NCI-H748 (cell line): ENCODE results near the gene COX4I1.
A peak's percentile ranks its signal among the peaks of the same experiment; 100 is the strongest.
"Not testable (repeated sequence)": the region's sequence is repeated elsewhere in the genome, so short reads cannot be mapped to it uniquely, and the experiment has no call there.

Experiments
- DNase-seq: peaks from one replicate; lab custom pipeline; 2025; ENCODE audit not compliant: unreplicated experiment; lab: John Stamatoyannopoulos, UW

The COX4I1 gene

DNA sequence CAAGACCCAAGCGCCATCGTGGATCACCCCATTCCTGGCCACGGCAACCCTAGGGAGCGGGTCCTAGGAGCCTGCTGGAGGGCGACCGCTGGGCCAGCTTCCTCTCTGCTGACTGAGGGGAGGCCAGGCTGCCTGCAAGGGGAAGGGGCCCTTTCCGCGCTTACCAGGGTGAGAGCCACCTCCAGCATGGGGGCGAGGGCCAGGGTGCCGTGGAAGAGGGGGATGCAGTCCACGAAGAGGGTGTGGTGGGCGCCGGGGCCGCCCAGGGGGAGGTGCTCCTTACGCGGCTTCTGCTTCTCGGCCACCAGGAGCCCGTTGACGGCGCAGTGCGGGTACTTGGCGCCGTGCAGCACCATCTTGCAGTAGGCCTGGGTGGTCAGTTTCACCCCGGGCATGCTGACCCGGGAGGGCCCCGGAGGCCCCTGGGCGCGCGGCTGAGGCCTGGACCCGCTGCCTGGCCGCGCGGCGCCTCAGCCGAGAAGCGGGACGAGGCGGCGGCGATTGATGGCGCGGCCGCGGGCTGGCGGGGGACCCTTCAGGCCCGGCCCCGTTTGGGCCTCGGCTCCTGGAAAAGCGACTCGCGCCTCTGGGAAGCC is 496 bp upstream of the COX4I1 start:
- DNase-seq, result peak; percentile 33

DNA sequence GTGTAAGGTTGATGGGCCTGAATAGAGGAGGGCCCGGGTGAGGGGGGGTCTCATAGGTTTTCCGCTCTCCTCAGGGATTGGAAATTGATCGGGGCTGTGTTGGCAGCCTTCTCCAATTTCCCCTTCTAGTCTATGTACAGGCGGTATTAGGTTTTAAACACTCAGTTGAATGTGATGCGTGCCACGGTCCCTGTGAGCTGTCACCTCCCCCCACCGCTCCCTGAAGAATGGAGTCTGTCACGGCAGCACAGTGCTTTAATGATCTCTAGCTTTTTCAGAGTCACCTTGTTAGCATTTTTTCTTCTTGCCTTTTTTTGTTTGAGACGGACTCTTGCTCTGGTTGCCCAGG is 800 bp downstream of the COX4I1 start:
- no peak for DNase-seq

DNA sequence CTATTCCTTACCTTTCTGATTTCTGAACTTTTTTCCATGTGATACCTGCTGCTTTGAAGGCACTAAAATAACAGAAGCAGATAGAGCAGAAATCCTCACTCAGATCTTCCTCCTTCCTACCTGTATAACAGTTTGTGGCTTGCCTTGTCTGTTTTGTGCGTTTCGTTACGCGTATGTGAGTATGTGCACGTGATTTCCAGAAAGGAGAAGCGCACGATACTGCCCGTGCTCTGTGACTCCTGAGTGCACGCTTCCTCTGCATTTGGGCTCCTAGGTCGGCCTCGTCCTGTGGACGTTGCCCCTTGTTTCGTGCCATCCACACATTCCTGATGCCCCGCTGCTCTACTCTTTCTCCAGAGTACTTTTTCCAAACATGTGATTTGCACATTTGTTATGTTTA is 4.1 kb downstream of the COX4I1 start:
- DNase-seq, result no peak

DNA sequence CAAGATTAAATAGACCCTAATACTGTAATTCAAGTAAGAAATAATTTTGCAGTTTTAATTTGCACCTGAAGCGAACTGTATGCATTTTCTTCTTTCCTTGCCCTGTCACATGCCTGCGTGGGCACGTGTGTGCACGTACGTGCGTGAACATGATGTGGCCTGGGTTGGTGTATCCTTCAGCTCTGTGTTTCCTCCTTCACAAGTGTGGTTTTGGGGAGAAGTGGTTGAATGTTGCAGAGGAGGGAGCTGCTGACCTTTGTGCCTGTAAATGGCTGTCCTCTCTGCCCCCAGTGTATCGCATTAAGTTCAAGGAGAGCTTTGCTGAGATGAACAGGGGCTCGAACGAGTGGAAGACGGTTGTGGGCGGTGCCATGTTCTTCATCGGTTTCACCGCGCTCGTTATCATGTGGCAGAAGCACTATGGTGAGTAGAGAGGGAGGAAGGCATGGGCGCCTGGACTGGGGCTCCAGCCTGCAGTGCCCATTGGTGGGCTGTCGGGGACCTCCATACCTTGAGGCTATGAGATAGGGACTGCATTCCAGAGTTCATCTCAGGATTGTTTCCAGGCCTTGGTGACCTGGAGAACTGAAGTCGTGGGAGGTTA is 6.0 kb downstream of the COX4I1 start:
- DNase-seq, result no peak

DNA sequence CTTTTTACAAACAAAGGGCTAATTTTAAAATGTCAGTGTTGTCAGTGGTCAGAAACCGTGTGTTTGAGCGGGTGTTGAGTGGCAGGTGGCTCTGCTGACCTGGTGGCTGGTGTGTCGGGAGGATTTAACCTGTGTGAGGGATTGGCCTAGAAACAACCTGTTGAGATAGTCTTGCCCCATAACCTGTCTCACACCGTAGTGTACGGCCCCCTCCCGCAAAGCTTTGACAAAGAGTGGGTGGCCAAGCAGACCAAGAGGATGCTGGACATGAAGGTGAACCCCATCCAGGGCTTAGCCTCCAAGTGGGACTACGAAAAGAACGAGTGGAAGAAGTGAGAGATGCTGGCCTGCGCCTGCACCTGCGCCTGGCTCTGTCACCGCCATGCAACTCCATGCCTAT is 7.0 kb downstream of the COX4I1 start:
- no peak for DNase-seq

DNA sequence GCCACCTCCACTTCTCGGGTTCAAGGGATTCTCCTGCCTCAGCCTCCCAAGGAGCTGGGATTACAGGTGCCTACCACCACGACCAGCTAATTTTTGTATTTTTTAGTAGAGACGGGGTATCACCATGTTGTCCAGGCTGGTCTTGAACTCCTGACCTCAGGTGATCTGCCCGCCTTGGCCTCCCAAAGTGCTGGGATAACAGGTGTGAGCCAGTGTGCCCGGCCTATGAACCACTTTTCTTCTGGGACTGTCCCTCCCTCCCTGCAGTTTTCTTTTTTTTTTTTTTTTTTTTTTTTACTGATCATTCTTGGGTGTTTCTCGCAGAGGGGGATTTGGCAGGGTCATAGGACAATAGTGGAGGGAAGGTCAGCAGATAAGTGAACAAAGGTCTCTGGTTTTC is 7.8 kb downstream of the COX4I1 start:
- not testable (repeated sequence) for DNase-seq

DNA sequence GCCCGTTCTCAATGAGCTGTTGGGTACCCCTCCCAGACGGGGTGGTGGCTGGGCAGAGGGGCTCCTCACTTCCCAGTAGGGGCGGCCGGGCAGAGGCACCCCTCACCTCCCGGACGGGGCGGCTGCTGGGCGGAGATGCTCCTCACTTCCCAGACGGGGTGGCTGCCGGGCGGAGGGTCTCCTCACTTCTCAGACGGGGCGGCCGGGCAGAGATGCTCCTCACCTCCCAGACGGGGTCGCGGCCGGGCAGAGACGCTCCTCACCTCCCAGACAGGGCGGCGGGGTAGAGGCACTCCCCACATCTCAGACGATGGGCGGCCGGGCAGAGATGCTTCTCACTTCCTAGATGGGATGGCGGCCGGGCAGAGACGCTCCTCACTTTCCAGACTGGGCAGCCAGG is 8.6 kb downstream of the COX4I1 start:
- not testable (repeated sequence) for DNase-seq

DNA sequence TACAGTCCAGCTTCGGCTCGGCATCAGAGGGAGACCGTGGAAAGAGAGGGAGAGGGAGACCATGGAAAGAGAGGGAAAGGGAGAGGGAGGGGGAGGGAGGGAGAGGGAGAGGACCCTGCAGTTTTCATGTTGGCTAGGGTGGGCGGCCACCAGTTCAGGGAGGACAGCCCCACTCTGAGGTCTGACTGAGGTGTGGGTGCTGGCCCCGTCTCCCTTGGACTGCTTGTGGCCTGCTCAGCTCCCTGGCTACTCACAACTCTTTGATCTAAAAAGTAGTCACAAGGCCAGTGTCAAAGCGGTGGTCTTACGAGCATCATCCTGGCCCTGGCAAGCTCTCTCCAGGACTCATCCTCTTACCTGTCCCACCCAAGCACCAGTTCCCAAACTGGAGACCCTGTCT is 9.4 kb downstream of the COX4I1 start:
- no peak for DNase-seq

DNA sequence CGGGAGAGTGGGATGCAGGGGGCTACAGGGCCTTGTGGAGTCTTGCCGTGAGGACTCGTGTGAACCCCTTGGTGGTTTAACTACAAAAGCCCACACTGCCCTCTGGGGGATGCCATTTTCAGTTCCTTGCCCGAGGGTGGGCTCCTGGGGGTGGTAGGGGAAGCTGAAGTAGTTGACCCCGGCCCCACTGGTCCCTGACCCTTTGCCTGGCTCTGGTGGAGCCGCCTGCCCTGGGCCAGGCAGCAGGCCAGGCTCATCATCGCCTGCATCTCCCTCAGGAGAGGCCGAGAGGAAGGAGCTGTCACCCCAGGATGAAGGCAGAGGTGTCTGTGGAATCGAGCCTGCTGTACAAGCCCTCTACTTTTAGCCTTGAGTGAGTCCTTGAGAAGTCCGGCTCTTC is 10.2 kb downstream of the COX4I1 start:
- DNase-seq, result no peak

DNA sequence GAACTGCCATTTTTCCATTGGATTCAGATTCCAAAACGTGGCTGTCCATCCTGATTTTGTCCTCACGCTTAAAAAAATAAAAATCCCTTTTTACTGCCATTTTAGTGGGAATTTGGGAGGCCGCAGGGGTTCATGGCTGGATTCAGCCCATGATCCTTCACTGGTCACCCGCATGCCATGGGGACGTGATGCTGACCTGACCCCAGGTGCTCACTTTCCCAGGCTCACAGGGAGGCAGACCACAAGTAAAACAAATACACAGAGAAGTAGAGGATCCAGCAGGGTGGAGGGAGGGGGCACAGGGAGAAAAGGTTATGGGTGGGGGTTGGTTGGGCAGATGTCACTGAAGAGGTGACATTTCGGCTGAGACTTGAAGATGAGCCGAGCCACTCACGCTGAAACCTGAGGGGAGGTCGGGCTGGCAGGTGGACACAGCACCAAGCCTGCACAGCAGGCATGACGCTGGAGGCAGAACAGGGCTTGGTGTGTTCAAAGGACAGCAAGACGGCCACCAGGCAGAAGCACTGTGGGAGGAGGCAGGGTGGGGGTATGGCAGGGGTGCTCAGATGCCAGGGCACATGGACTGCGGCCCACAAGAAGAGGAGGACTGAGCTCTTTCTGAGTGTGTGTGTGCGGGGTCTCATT is 10.7 kb downstream of the COX4I1 start:
- no peak for DNase-seq

DNA sequence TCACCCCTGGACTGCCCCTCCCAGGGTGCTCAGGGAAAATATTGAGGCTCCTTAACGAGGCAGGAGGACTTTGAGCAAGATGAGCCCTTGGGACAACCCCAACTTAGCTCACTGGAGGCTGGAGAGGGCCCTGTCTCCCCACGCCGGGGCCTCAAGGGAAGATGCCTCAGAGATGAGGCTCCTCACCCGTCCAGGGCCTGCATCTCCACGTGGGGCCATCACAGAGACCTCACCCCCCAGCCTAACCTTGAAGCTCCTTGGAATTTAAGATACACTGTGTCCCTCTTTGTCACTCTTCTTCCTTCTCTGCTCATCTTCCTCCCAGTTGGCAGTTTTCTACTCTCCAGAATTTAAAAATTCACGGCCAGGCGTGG is 11.2 kb downstream of the COX4I1 start:
- DNase-seq, result no peak

DNA sequence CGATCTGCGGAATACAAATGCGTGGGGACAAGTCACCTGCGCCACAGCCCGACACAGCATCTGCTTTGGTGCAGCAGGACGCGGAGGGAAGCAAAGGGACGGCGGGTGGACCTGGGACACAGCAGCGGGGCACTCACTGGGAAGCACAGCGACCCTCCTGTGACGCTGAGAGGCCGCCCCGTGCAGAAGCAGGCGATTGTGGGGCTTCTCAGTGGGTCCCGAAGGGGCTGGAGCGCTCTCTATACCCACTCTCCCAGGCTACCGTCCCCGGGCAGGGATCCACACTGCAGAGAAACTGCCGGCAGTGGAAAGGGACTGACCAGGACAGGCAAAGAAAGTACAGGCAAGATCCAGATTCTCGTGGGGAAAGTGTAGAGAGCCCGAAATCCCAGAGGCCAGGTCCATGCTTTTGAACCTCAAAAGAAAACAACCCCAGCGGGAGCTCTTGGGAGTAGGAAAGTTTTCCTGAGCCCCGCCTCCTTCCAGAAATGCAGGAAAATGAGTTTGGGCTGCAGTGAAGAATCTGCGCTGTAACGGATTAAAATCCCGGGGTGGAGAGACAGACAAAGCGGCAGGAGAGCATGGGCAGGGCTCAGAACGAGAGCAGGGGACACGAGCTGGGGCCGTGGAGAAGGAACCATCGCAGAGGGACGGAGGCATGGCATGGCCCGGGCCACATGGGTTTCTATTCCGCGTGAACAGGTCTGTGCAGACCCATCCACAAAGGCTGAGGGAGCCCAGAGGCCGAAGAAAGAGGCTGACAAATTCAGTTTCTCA is 12.7 kb downstream of the COX4I1 start:
- no peak for DNase-seq

DNA sequence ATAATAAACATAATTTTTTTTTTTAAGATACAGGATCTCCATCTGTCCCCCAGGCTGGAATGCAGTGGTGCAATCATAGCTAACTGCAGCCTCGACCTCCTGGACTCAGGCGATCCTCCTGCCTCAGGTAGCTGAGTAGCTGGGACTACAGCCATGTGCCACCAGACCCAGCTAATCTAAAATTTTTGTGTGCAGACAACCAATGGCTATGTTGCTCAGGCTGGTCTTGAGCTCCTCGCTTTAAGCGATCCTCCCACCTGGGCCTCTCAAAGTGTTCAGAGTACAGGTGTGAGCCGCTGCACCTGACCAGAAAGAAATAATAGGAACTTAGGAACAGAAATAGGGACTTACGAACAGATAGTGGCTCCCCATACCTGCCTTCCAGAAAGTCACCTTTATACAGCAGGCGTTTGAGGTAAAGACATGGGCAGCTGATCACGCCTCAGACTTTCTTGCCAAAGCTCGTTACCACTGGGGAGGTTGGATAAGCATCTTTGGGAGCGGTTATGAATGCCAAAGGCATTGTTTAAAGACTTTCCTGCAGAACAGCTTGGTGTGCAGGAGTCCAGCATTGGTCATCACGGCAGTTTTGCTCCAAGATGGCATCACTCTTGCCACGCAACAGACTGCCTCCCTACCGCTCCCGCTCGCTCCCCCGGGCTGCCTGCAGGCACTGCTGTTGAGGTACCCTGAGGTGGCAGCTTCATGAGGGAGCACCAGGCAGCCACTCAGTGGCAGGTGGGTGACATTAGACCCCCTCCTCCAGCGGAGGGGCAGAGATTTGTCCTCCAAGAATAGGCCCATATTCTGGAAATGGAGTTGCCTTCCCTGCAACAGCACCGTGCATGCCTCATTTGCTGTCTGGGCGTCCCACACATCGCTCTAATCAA is 13.6 kb downstream of the COX4I1 start:
- no peak for DNase-seq

DNA sequence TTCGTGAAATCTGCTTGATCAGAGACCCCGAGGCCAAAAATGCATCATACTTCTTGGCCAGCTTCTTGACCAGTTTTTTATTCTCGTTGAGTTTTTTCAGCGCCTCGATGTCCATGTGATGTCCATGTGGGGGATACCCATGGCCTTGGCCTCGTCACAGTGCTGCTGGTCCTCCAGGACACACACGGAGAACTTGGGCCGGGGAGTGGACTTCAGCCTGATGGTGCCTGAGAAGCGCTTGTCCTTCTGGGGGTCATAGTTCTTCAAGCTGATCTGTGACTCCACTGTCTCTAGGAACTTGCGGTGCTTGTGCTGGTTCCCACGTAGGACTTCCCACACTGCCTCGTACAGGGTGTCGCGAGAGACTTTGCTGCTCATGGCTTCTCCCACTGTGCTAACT is 16.7 kb downstream of the COX4I1 start:
- no peak for DNase-seq

DNA sequence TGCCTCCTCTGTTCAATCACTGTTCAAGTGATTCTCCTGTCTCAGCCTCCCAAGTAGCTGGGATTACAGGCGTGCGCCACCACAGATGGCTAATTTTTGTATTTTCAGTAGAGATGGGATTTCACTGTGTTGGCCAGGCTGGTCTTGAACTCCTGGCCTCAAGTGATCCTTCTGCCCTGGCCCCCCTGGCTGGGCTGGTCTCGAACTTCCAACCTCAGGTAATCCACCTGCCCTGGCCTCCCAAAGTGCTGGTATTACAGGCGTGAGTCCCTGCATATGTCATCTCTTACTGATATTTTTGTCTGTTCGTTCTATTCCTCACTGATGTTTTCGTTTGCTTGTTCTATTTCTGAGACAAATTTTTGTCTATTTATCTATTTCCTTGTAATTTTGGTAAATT is 17.7 kb downstream of the COX4I1 start:
- DNase-seq, result not testable (repeated sequence)

DNA sequence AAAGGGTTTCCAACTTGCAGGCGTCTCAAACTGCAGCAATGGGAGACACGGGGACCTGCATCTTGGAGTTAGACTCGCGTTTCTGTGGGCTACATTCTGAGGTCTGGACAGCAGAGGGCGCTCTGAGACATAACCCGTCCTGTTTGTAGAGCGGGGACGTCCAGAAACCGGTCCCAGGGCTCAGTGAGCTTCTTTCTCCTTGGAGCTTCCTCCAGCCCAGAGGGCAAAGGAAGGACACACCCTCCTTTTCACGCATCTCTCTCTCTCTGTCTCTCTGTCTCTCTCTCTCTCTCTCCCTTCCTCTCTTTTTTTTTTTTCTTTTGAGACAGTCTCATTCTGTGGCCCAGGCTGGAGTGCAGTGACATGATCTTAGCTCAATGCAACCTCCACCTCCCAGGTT is 19.8 kb downstream of the COX4I1 start:
- peak; percentile 63 for DNase-seq

DNA sequence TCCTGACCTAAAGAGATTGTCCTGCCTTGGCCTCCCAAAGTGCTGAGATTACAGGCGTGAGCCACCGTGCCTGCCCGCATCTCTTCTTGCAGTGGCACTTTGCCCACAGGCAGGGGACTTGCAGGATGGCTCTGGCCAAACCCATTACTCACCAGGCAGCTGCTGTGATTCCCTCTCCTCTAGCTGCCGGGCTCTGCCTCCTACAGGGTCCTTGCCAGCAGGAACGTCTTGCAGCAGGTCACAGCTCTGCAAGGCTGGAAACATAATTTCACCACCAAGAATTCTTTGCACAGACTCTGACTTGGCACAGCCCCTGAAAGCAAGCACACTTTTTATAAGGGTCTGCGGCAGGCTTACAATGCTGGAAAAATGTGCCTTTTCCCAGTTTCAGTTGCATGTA is 20.3 kb downstream of the COX4I1 start:
- no peak for DNase-seq

DNA sequence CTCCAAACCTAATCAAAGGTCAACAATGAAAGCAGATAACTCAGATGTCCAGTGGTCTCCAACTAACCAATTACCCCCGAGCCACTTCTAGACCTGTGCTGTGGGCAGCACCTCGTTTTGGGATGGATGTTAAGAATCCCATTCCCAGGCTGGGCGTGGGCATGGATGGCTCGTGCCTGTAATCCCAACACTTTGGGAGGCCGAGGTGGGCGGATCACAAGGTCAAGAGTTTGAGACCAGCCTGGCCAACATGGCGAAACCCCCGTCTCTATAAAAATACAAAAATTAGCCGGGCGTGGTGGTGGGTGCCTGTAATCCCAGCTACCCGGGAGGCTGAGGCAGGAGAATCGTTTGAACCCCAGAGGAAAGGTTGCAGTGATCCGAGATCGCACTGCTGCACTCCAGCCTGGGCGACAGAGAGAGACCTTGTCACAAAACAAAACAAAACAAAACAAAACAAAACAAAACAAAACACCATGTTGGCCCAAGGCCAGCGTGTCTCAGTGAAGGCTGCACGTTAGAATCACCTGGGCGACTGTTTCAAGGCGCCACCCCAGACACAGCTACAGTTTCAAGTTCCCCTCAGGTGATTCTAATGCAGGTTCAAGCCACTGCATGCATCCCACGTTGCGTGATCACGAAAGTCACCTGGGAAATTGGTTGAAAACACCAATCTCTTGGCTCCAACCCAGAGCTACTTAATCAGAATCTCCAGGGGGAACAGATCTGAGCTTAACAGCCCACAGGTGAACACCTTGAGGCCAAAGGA is 21.3 kb downstream of the COX4I1 start:
- DNase-seq, result no peak

DNA sequence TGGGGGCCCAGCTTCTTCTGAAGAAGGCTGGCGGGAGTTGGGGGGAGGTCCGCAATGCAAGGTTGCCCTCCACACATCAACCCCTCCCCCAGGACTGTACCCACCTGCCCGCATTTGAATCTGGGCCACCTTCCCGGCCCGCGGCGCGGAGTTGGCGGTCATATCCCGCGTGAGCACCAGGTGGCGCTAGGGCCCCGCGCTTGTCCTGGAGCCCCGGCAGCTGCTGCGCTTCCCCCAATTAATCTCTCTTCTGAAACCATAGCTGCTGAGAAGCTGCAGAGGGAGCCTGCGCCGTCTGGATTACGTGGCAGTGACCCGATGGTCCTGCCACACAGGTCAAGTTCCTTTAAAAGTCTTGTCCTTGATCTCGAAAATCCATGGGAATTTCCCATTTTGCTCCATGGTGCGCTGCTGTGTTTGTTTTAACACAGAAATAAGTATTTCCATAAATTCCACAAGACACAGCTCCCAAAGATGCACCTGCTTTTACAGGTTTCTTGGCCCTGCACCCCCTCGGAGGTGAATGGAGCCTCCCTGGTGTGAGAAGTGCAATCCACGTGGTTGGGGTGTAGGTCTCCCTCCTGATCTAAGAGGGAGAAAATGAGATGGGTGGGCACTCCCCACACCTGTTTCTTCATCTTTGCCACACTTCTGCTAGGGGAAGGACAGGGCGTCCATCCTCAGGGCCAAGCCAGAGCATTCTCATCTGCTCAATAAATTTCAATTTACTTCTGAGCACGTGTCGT is 22.1 kb downstream of the COX4I1 start:
- DNase-seq, result peak; percentile 60

DNA sequence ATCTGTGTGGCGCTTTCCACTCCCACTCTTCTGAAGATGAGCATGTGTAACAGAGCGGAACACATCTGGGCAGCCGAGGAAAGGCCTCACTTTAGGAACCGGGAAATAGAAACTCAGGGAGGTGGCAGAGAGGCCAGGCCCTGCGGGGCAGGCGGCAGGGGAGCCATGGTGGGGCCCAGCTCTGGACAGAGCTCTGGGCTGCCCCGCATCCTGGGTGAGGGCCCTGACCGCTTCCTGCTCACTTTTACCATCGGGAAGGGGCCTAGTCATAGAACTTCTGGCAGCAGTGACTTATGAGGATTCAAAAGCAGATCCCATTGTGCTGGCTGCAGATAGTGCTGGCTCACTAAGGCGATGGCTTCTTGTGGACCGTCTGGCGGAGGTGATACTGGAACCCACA is 22.6 kb downstream of the COX4I1 start:
- DNase-seq, result no peak
